ENCODE data around the gene MRPS27.

MRPS27 gene

GRCh38 chr5:72226950-72227349 is 93.1 kb downstream of the MRPS27 start:
- peaks cover 11 to 82% of the 10 kb centered on the region in 2 donors for H3K36me3 ChIP-seq (replicated peaks in 1 of 2; ENCODE audit: control insufficient read depth in 2 of 2, insufficient read depth in 2 of 2, low read length in 2 of 2)

GRCh38 chr5:72225741-72226140 is 94.3 kb downstream of the MRPS27 start:
- Histone ChIP-seq H3K79me1 (ENCODE audit: low read depth, low read length) (no peaks in the 10 kb centered on the region), H3K9me3 (replicated peaks in 1 of 2; ENCODE audit: control insufficient read depth in 2 of 2, insufficient read depth in 1 of 2, low read depth in 1 of 2, low read length in 2 of 2) (no peaks in the 10 kb centered on the region), H3K36me3 (replicated peaks in 1 of 2; ENCODE audit: control insufficient read depth in 2 of 2, insufficient read depth in 2 of 2, low read length in 2 of 2) (peaks cover 11 to 83% of the 10 kb centered on the region in 2 donors), H3K27me3 (ENCODE audit: control insufficient read depth in 3 of 3, insufficient read depth in 3 of 3, low read depth in 1 of 3, low read length in 3 of 3) (no peaks in the 10 kb centered on the region), H4K8ac (ENCODE audit: low read depth, low read length) (no peak overlapping the region), H3K18ac (ENCODE audit: low read length) (no peak overlapping the region), H3K4ac (ENCODE audit: low read length) (no peak overlapping the region), H3K4me3 (ENCODE audit: low read length in 2 of 2) (no peak overlapping the region), H2BK15ac (ENCODE audit: low read length) (no peak overlapping the region), H3K4me1 (ENCODE audit: control insufficient read depth in 2 of 2, insufficient read depth in 1 of 2, low read depth in 1 of 2, low read length in 2 of 2) (peaks cover 3 to 7% of the 10 kb centered on the region in 2 donors), H2AK5ac (ENCODE audit: low read depth, low read length) (no peak overlapping the region), H2AFZ (ENCODE audit: low read length) (no peak overlapping the region), H2BK12ac (ENCODE audit: low read length) (no peak overlapping the region), H2BK5ac (ENCODE audit: low read length) (no peak overlapping the region), H3K27ac (replicated peaks; ENCODE audit: low read length) (no peak overlapping the region), H2BK120ac (ENCODE audit: low read depth, low read length) (no peak overlapping the region), H3K9ac (ENCODE audit: low read depth, low read length, poor library complexity) (no peak overlapping the region), H3K23ac (ENCODE audit: low read depth, low read length, poor library complexity) (no peak overlapping the region), H4K91ac (ENCODE audit: low read depth, low read length, poor library complexity) (no peak overlapping the region), H3K4me2 (ENCODE audit: insufficient read depth, low read length, poor library complexity, severe bottlenecking) (no peak overlapping the region), H3K14ac (ENCODE audit: low read length) (no peak overlapping the region)
- DNase-seq (ENCODE audit: low spot score), result no peak
- WGBS, 2 donors (ENCODE audit: extremely low coverage in 2 of 2, insufficient read length in 2 of 2, insufficient replicate concordance in 1 of 2), result no CpG with 5 or more reads among the region's 3 CpGs

More at GRCh38 chr5:72226950-72227349, 93.1 kb downstream of the MRPS27 start:
- no peak overlapping the region for H3K18ac ChIP-seq (ENCODE audit: low read length)
- H3K4ac ChIP-seq (ENCODE audit: low read length), result no peak overlapping the region
- no peak overlapping the region for H3K14ac ChIP-seq (ENCODE audit: low read length)
- no peak overlapping the region for H2AFZ ChIP-seq (ENCODE audit: low read length)
- DNase-seq (ENCODE audit: low spot score), result no peak
- no peak overlapping the region for H2BK120ac ChIP-seq (ENCODE audit: low read depth, low read length)
- no peak overlapping the region for H4K91ac ChIP-seq (ENCODE audit: low read depth, low read length, poor library complexity)
- no peaks in the 10 kb centered on the region for H3K27me3 ChIP-seq (ENCODE audit: control insufficient read depth in 3 of 3, insufficient read depth in 3 of 3, low read depth in 1 of 3, low read length in 3 of 3)
- H2BK12ac ChIP-seq (ENCODE audit: low read length), result no peak overlapping the region
- peaks cover 3 to 8% of the 10 kb centered on the region in 2 donors for H3K4me1 ChIP-seq (ENCODE audit: control insufficient read depth in 2 of 2, insufficient read depth in 1 of 2, low read depth in 1 of 2, low read length in 2 of 2)
- no peak overlapping the region for H2BK15ac ChIP-seq (ENCODE audit: low read length)
- no peaks in the 10 kb centered on the region for H3K79me1 ChIP-seq (ENCODE audit: low read depth, low read length)
- H3K4me2 ChIP-seq (ENCODE audit: insufficient read depth, low read length, poor library complexity, severe bottlenecking), result no peak overlapping the region
- H2AK5ac ChIP-seq (ENCODE audit: low read depth, low read length), result no peak overlapping the region
- H4K8ac ChIP-seq (ENCODE audit: low read depth, low read length), result no peak overlapping the region
- H3K23ac ChIP-seq (ENCODE audit: low read depth, low read length, poor library complexity), result no peak overlapping the region
- no peak overlapping the region for H3K27ac ChIP-seq (replicated peaks; ENCODE audit: low read length)
- H3K4me3 ChIP-seq (ENCODE audit: low read length in 2 of 2), result no peak overlapping the region
- no peak overlapping the region for H3K9ac ChIP-seq (ENCODE audit: low read depth, low read length, poor library complexity)
- H3K9me3 ChIP-seq (replicated peaks in 1 of 2; ENCODE audit: control insufficient read depth in 2 of 2, insufficient read depth in 1 of 2, low read depth in 1 of 2, low read length in 2 of 2), result no peaks in the 10 kb centered on the region
- no peak overlapping the region for H2BK5ac ChIP-seq (ENCODE audit: low read length)
- WGBS, 2 donors (ENCODE audit: extremely low coverage in 2 of 2, insufficient read length in 2 of 2, insufficient replicate concordance in 1 of 2), result no CpG with 5 or more reads among the region's 2 CpGs

- H4K91ac ChIP-seq (ENCODE audit: low read depth, low read length, poor library complexity), result no peak overlapping the region
- no peak overlapping the region for H2BK5ac ChIP-seq (ENCODE audit: low read length)
- peaks cover 3 to 7% of the 10 kb centered on the region in 2 donors for H3K4me1 ChIP-seq (ENCODE audit: control insufficient read depth in 2 of 2, insufficient read depth in 1 of 2, low read depth in 1 of 2, low read length in 2 of 2)
- no peak overlapping the region for H3K23ac ChIP-seq (ENCODE audit: low read depth, low read length, poor library complexity)
- no peaks in the 10 kb centered on the region for H3K27me3 ChIP-seq (ENCODE audit: control insufficient read depth in 3 of 3, insufficient read depth in 3 of 3, low read depth in 1 of 3, low read length in 3 of 3)
- no peak overlapping the region for H2BK15ac ChIP-seq (ENCODE audit: low read length)
- H3K79me1 ChIP-seq (ENCODE audit: low read depth, low read length), result no peaks in the 10 kb centered on the region
- H3K9me3 ChIP-seq (replicated peaks in 1 of 2; ENCODE audit: control insufficient read depth in 2 of 2, insufficient read depth in 1 of 2, low read depth in 1 of 2, low read length in 2 of 2), result no peaks in the 10 kb centered on the region
- H3K27ac ChIP-seq (replicated peaks; ENCODE audit: low read length), result no peak overlapping the region
- H2AFZ ChIP-seq (ENCODE audit: low read length), result no peak overlapping the region
- H3K4me2 ChIP-seq (ENCODE audit: insufficient read depth, low read length, poor library complexity, severe bottlenecking), result no peak overlapping the region
- H2AK5ac ChIP-seq (ENCODE audit: low read depth, low read length), result no peak overlapping the region
- no peak overlapping the region for H3K14ac ChIP-seq (ENCODE audit: low read length)
- no peak overlapping the region for H3K9ac ChIP-seq (ENCODE audit: low read depth, low read length, poor library complexity)
- no CpG with 5 or more reads among the region's 3 CpGs for WGBS, 2 donors (ENCODE audit: extremely low coverage in 2 of 2, insufficient read length in 2 of 2, insufficient replicate concordance in 1 of 2)
- no peak overlapping the region for H2BK120ac ChIP-seq (ENCODE audit: low read depth, low read length)
- no peak overlapping the region for H3K4me3 ChIP-seq (ENCODE audit: low read length in 2 of 2)
- no peak overlapping the region for H4K8ac ChIP-seq (ENCODE audit: low read depth, low read length)
- no peak overlapping the region for H2BK12ac ChIP-seq (ENCODE audit: low read length)
- H3K36me3 ChIP-seq (replicated peaks in 1 of 2; ENCODE audit: control insufficient read depth in 2 of 2, insufficient read depth in 2 of 2, low read length in 2 of 2), result peaks cover 13 to 83% of the 10 kb centered on the region in 2 donors
- no peak for DNase-seq (ENCODE audit: low spot score)
- no peak overlapping the region for H3K4ac ChIP-seq (ENCODE audit: low read length)
- H3K18ac ChIP-seq (ENCODE audit: low read length), result no peak overlapping the region
These were observed 95.0 kb downstream of the MRPS27 start for GRCh38 chr5:72224946-72225463.

- no peak overlapping the region for H2AFZ ChIP-seq (ENCODE audit: low read length)
- H3K23ac ChIP-seq (ENCODE audit: low read depth, low read length, poor library complexity), result no peak overlapping the region
- no peak overlapping the region for H3K4ac ChIP-seq (ENCODE audit: low read length)
- no peak overlapping the region for H3K4me2 ChIP-seq (ENCODE audit: insufficient read depth, low read length, poor library complexity, severe bottlenecking)
- no peak overlapping the region for H2BK5ac ChIP-seq (ENCODE audit: low read length)
- H3K9ac ChIP-seq (ENCODE audit: low read depth, low read length, poor library complexity), result no peak overlapping the region
- H3K4me3 ChIP-seq (ENCODE audit: low read length in 2 of 2), result no peak overlapping the region
- no peak overlapping the region for H4K91ac ChIP-seq (ENCODE audit: low read depth, low read length, poor library complexity)
- no peak for DNase-seq (ENCODE audit: low spot score)
- H3K79me1 ChIP-seq (ENCODE audit: low read depth, low read length), result no peaks in the 10 kb centered on the region
- H4K8ac ChIP-seq (ENCODE audit: low read depth, low read length), result no peak overlapping the region
- no peak overlapping the region for H2BK15ac ChIP-seq (ENCODE audit: low read length)
- no peak overlapping the region for H2BK120ac ChIP-seq (ENCODE audit: low read depth, low read length)
- WGBS, 2 donors (ENCODE audit: extremely low coverage in 2 of 2, insufficient read length in 2 of 2, insufficient replicate concordance in 1 of 2), result no CpG with 5 or more reads among the region's 4 CpGs
- H3K27me3 ChIP-seq (ENCODE audit: control insufficient read depth in 3 of 3, insufficient read depth in 3 of 3, low read depth in 1 of 3, low read length in 3 of 3), result no peaks in the 10 kb centered on the region
- no peak overlapping the region for H2AK5ac ChIP-seq (ENCODE audit: low read depth, low read length)
- no peak overlapping the region for H3K27ac ChIP-seq (replicated peaks; ENCODE audit: low read length)
- H3K36me3 ChIP-seq (replicated peaks in 1 of 2; ENCODE audit: control insufficient read depth in 2 of 2, insufficient read depth in 2 of 2, low read length in 2 of 2), result peaks cover 22 to 94% of the 10 kb centered on the region in 2 donors
- H2BK12ac ChIP-seq (ENCODE audit: low read length), result no peak overlapping the region
- H3K9me3 ChIP-seq (replicated peaks in 1 of 2; ENCODE audit: control insufficient read depth in 2 of 2, insufficient read depth in 1 of 2, low read depth in 1 of 2, low read length in 2 of 2), result no peaks in the 10 kb centered on the region
- peaks cover 3 to 7% of the 10 kb centered on the region in 2 donors for H3K4me1 ChIP-seq (ENCODE audit: control insufficient read depth in 2 of 2, insufficient read depth in 1 of 2, low read depth in 1 of 2, low read length in 2 of 2)
- H3K14ac ChIP-seq (ENCODE audit: low read length), result no peak overlapping the region
- H3K18ac ChIP-seq (ENCODE audit: low read length), result no peak overlapping the region
These were observed 96.7 kb downstream of the MRPS27 start for GRCh38 chr5:72223371-72223770.
